Occipital lobe (tissue), 1 donor: ENCODE measurements around the gene GKAP1. TPM values are rescaled to one million over a fixed set of nuclear protein-coding genes. Genes with fewer than 3 reads are reported as not detected.

ENCODE experiments used
- total RNA-seq: library from RNA; depleted of rRNA; stranded (reverse); fragments of >200 nt; gene quantifications from one replicate; pipeline ENCODE4 v1.2.3, GENCODE V29; 2014

Gene GKAP1
- total RNA-seq, 1 donor from 2014 or later: 10.9 TPM

Other genes with a start within 250 kb of the GKAP1 start
- gene IDNK, start 194.6 kb downstream of the GKAP1 start, total RNA-seq: 6.4 TPM
- gene UBQLN1, start 109.8 kb downstream of the GKAP1 start, total RNA-seq: 265 TPM
- gene KIF27, start 103.7 kb upstream of the GKAP1 start, total RNA-seq: 17.3 TPM
- gene HNRNPK, start 162.4 kb upstream of the GKAP1 start, total RNA-seq: 769 TPM
- gene RMI1, start 163.0 kb upstream of the GKAP1 start, total RNA-seq: 18.6 TPM